ENCODE results near the gene TERT. TPM values are rescaled to one million over a fixed set of nuclear protein-coding genes. Genes with fewer than 3 reads are reported as not detected.
A peak's percentile ranks its signal among the peaks of the same experiment; 100 is the strongest.

Gene TERT
- total and polyA plus RNA-seq, 2 of the 8 experiments (the other 6 are each of a cell fraction or from before 2014, with no cell fraction given), result 13.1 to 23.1 TPM

DNA sequence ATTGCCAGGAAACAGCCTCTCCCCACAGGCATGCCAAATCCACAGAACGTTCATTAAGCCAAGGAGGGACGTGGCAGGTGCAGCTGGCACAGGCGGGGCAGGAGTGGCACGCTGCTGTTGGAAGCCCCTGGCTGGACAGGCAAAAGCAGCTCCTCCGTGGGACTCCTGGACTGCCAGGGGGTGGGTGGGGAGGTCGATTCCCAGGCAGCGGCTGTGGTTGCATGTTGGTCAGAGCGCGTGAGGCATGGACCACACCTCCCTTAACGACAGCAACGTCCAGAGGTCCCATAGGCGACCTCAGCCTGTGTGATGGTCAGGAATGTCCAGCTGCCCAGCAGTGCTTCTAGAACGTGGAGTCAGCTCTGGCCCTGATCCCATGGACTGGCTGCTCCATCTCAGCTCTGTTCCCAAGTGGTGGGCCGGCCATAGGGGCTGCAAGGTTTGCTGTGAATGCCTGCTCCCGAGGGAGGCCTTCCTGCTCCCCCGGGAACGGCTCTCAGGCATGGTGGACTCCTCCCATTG is 86.6 kb downstream of the TERT start:
- Histone ChIP-seq H3K9me3 (ENCODE audit: insufficient read depth in 2 of 2, low read depth in 1 of 2, low read length in 1 of 2) (no peaks in the 10 kb centered on the region; a peak in 1 of 4 replicates), H3K79me1 (ENCODE audit: low read depth, low read length) (no peaks in the 10 kb centered on the region), H3K4me3 (ENCODE audit: extremely low read depth in 1 of 4, insufficient read depth in 2 of 4, low read depth in 3 of 4, low read length in 4 of 4) (no peak overlapping the region), H3K56ac (replicated peaks; ENCODE audit: insufficient read length, low read depth, low read length) (no peak overlapping the region), H2AK5ac (ENCODE audit: low read depth, low read length) (no peak overlapping the region), H3K79me2 (ENCODE audit: control insufficient read depth in 1 of 2, insufficient read depth in 2 of 2, low read length in 2 of 2) (no peaks in the 10 kb centered on the region), H3K23ac (ENCODE audit: insufficient read length) (no peak overlapping the region), H2BK20ac (ENCODE audit: low read length) (no peak overlapping the region), H3K4me1 (replicated peaks in 1 of 4; ENCODE audit: control insufficient read depth in 3 of 4, insufficient read depth in 4 of 4, low read length in 3 of 4) (peaks cover 0 to 3% (median 0%) of the 10 kb centered on the region in 4 experiments; a peak in 1 of 7 replicates), H3K23me2 (ENCODE audit: low read depth, low read length) (no peaks in the 10 kb centered on the region), H2BK15ac (ENCODE audit: low read length) (no peak overlapping the region), H4K5ac (ENCODE audit: insufficient read length, low read depth, low read length) (no peak overlapping the region), H3K4me2 (ENCODE audit: insufficient read depth in 1 of 2, low read depth in 2 of 2, low read length in 2 of 2) (no peak overlapping the region), H3K9ac (replicated peaks in 1 of 4; ENCODE audit: extremely low read depth in 1 of 4, low read depth in 3 of 4, low read length in 3 of 4) (no peak overlapping the region), H3K18ac (ENCODE audit: extremely low read depth, low read length) (no peak overlapping the region), H3K27me3 (replicated peaks in 1 of 4; ENCODE audit: control insufficient read depth in 3 of 4, extremely low read depth in 1 of 4, insufficient read depth in 3 of 4, low read length in 3 of 4) (no peaks in the 10 kb centered on the region; a peak in 1 of 7 replicates), H2AFZ (ENCODE audit: low read length) (no peak overlapping the region), H3K27ac (ENCODE audit: low read depth, low read length) (no peak overlapping the region), H3K36me3 (ENCODE audit: control insufficient read depth in 2 of 4, insufficient read depth in 4 of 4, low read length in 3 of 4) (no peaks in the 10 kb centered on the region), H3K14ac (ENCODE audit: insufficient read length) (no peak overlapping the region), H2BK5ac (ENCODE audit: low read depth, low read length) (no peak overlapping the region), H2BK120ac (replicated peaks; ENCODE audit: low read depth, low read length) (no peak overlapping the region), H2BK12ac (ENCODE audit: low read depth, low read length) (0 out of 2 replicates have a peak overlapping the region, but pooled peaks have one; percentile 27), H4K91ac (replicated peaks; ENCODE audit: insufficient read length, low read length) (no peak overlapping the region), H3K4ac (replicated peaks; ENCODE audit: insufficient read length, low read depth, low read length) (no peak overlapping the region), H4K20me1 (replicated peaks in 1 of 2; ENCODE audit: control insufficient read depth in 1 of 2, insufficient read depth in 2 of 2, low read length in 2 of 2) (peaks cover 3 to 6% of the 10 kb centered on the region in 2 experiments), H4K8ac (ENCODE audit: extremely low read depth, insufficient read depth, low read length) (peak overlapping the region; percentile 86; the same call in 1 of the 2 replicates)
- 86% methylated on average over 17 of the region's 17 CpGs; no CpG with 5 or more reads in 1 of the 2 experiments for WGBS, 2 experiments (ENCODE audit: extremely low coverage in 1 of 2, insufficient coverage in 1 of 2, insufficient read length in 1 of 2, insufficient replicate concordance in 2 of 2, low coverage in 1 of 2, low lambda C conversion rate in 2 of 2, missing lambda C conversion rate in 1 of 2)
- ChIA-PET CTCF (ENCODE audit: partially characterized antibody) (interaction anchor here (0.6 to 2.5 kb wide), 16 partner anchors 11 to 294 kb away, joined by 3 to 7 read pairs (median 3); no protein-coding TSS in a partner anchor), POLR2A (ENCODE audit: partially characterized antibody) (interaction anchor here (1.6 kb wide), 1 partner anchor 24 kb away, joined by 3 read pairs; no protein-coding TSS in a partner anchor)
- FAIRE-seq (no peak), DNase-seq (ENCODE audit: low read depth in 1 of 2, low spot score in 2 of 2) (no peak)
- no peak for TF ChIP-seq GTF2F1 (IDR thresholded peaks at IDR 0.05; ENCODE audit: borderline replicate concordance, low read depth, low read length)
- TF ChIP-seq, protein P1, sequence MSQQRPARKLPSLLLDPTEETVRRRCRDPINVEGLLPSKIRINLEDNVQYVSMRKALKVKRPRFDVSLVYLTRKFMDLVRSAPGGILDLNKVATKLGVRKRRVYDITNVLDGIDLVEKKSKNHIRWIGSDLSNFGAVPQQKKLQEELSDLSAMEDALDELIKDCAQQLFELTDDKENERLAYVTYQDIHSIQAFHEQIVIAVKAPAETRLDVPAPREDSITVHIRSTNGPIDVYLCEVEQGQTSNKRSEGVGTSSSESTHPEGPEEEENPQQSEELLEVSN (IDR thresholded peaks at IDR 0.05), result no peak
- TF ChIP-seq SIN3A (conservative IDR thresholded peaks at IDR 0.05 in 1 of 2, IDR thresholded peaks at IDR 0.05 in 1 of 2; ENCODE audit: low read depth in 1 of 2, low read length in 2 of 2), result no peak
- TF ChIP-seq CHD2 (IDR thresholded peaks at IDR 0.05; ENCODE audit: low read length), result no peak
- no peak for TF ChIP-seq HDAC2 (IDR thresholded peaks at IDR 0.05; ENCODE audit: borderline replicate concordance in 1 of 2, low read depth in 2 of 2, low read length in 2 of 2)
- no peak for TF ChIP-seq SP2 (IDR thresholded peaks at IDR 0.05; ENCODE audit: low read length)
- no peak for TF ChIP-seq POLR2AphosphoS5 (IDR thresholded peaks at IDR 0.05; ENCODE audit: low read depth, low read length)
- TF ChIP-seq CEBPB (IDR thresholded peaks at IDR 0.05; ENCODE audit: low read depth, low read length), result no peak
- TF ChIP-seq EGR1 (IDR thresholded peaks at IDR 0.05; ENCODE audit: borderline replicate concordance, low read depth, low read length), result no peak
- TF ChIP-seq GABPA (IDR thresholded peaks at IDR 0.05; ENCODE audit: borderline replicate concordance, insufficient read depth, low read length), result no peak
- TF ChIP-seq CHD1 (IDR thresholded peaks at IDR 0.05; ENCODE audit: low read depth, low read length), result no peak
- TF ChIP-seq HDAC6 (IDR thresholded peaks at IDR 0.05; ENCODE audit: low read depth, low read length), result no peak
